Astrocyte of the spinal cord (primary cell): ENCODE data around the gene TLCD4.
A peak's percentile ranks its signal among the peaks of the same experiment; 100 is the strongest.

ENCODE experiments used
- DNase-seq: peaks from one replicate; pipeline ENCODE4 v3.0.0; 2011; ENCODE audit warnings: low read depth, low spot score
- H3K4me3 ChIP-seq: 2 replicates; pipeline ENCODE4 v1.5.1; 2011; ENCODE audit warnings: low read depth, mild to moderate bottlenecking, low read length, moderate library complexity
- CTCF ChIP-seq: IDR thresholded peaks from 2 replicates; pipeline ENCODE4 v1.5.1; 2012; ENCODE audit warnings: low read depth, mild to moderate bottlenecking, low read length, inconsistent platforms
- in situ Hi-C: cut with HindIII; loops from 2 replicates; pipeline ENCODE4 v1.10.0; 2017; ENCODE audit warnings: low sequenced_read_pairs

Gene TLCD4

GRCh38 chr1:95095833-95096217 is 21.3 kb upstream of the TLCD4 start:
- TF ChIP-seq CTCF, result no peak
- no peak overlapping the region for H3K4me3 ChIP-seq
- no peak for DNase-seq
- in situ Hi-C loops, result no loop called here

GRCh38 chr1:95096218-95096841 is 20.8 kb upstream of the TLCD4 start:
- in situ Hi-C loops, result no loop called here
- H3K4me3 ChIP-seq, result no peak overlapping the region
- no peak for DNase-seq
- TF ChIP-seq CTCF, result no peak

GRCh38 chr1:95097426-95097825 is 19.7 kb upstream of the TLCD4 start:
- H3K4me3 ChIP-seq, result no peak overlapping the region
- in situ Hi-C loops, result no loop called here
- no peak for DNase-seq
- no peak for TF ChIP-seq CTCF

GRCh38 chr1:95098196-95098595 is 19.0 kb upstream of the TLCD4 start:
- H3K4me3 ChIP-seq, result no peak overlapping the region
- no peak for TF ChIP-seq CTCF
- peak; percentile 58 for DNase-seq
- in situ Hi-C loops, result no loop called here

GRCh38 chr1:95108792-95109191 is 8.4 kb upstream of the TLCD4 start:
- in situ Hi-C loops, result no loop called here
- no peak for DNase-seq
- TF ChIP-seq CTCF, result no peak
- no peak overlapping the region for H3K4me3 ChIP-seq

DNA sequence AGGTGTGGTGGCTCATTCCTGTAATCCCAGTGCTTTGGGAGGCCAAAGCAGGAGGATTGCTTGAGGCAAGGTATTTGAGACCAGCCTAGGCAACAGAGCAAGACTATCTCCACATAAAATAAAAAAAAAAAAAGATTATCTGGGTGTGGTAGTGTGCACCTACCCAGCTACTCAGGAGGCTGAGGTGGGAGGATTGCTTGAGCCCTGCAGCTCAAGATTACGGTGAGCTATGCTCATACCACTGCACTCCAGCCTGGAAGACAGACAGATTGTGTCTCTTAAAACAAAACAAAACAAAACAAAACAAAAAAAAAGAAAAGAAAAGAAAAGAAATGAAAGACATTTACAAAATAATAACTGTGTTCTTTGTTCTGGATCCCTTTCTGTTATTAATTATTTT is 6.1 kb upstream of the TLCD4 start:
- no peak for TF ChIP-seq CTCF
- H3K4me3 ChIP-seq, result no peak overlapping the region
- in situ Hi-C loops, result no loop called here
- no peak for DNase-seq

- no peak for TF ChIP-seq CTCF
- in situ Hi-C loops, result no loop called here
- no peak for DNase-seq
- no peak overlapping the region for H3K4me3 ChIP-seq
These were observed 3.5 kb upstream of the TLCD4 start for GRCh38 chr1:95113684-95114083.
